Measurements from ENCODE around the gene PSMD4. TPM values are rescaled to one million over a fixed set of nuclear protein-coding genes. Genes with fewer than 3 reads are reported as not detected.

PSMD4 gene
- polyA plus RNA-seq, 1 donor, result 118 TPM

DNA sequence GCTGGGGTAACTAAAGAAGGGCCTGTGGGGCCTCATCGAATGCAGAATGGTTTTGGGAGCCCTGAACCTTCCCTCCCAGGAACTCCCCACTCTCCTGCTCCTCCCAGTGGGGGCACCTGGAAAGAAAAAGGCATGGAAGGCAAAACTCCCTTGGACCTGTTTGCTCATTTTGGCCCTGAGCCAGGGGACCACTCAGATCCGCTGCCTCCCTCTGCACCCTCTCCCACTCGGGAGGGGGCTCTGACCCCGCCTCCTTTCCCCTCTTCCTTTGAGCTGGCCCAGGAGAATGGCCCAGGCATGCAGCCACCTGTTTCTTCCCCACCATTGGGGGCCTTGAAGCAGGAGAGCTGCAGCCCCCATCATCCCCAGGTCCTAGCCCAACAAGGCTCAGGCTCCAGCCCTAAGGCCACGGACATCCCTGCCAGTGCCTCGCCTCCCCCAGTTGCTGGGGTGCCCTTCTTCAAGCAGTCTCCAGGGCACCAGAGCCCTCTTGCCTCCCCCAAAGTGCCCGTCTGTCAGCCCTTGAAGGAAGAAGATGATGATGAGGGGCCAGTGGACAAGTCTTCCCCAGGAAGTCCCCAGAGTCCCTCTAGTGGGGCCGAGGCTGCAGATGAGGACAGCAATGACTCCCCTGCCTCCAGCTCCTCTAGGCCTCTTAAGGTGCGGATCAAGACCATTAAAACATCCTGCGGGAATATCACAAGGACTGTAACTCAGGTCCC, 32.2 kb downstream of the PSMD4 start:
- no peaks in the 10 kb centered on the region for H3K9me3 ChIP-seq (ENCODE audit: control insufficient read depth, low read depth, low read length)
- H3K4me1 ChIP-seq (ENCODE audit: control insufficient read depth, insufficient read depth, low read length), result peaks cover 6% of the 10 kb centered on the region
- no CpG with 5 or more reads among the region's 10 CpGs for WGBS (ENCODE audit: insufficient coverage, low lambda C conversion rate)
- DNase-seq, result no peak
- H3K27ac ChIP-seq (ENCODE audit: low read length), result no peak overlapping the region
- H3K27me3 ChIP-seq (ENCODE audit: control insufficient read depth, insufficient read depth, low read length), result no peaks in the 10 kb centered on the region
- peaks cover 63% of the 10 kb centered on the region for H3K36me3 ChIP-seq (ENCODE audit: control insufficient read depth, insufficient read depth, low read length)
- H3K4me3 ChIP-seq (ENCODE audit: low read length), result no peak overlapping the region

DNA sequence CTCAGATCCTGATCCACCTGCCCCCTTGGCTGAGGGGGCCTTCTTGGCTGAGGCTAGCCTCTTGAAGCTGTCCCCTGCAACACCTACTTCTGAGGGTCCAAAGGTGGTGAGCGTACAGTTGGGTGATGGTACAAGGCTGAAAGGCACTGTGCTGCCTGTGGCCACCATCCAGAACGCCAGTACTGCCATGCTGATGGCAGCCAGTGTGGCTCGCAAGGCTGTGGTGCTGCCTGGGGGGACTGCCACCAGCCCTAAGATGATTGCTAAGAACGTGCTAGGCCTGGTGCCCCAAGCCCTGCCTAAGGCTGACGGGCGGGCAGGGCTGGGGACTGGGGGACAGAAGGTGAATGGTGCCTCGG, 32.8 kb downstream of the PSMD4 start:
- H3K27ac ChIP-seq (ENCODE audit: low read length), result no peak overlapping the region
- H3K4me1 ChIP-seq (ENCODE audit: control insufficient read depth, insufficient read depth, low read length), result peaks cover 6% of the 10 kb centered on the region
- peaks cover 68% of the 10 kb centered on the region for H3K36me3 ChIP-seq (ENCODE audit: control insufficient read depth, insufficient read depth, low read length)
- H3K9me3 ChIP-seq (ENCODE audit: control insufficient read depth, low read depth, low read length), result no peaks in the 10 kb centered on the region
- H3K27me3 ChIP-seq (ENCODE audit: control insufficient read depth, insufficient read depth, low read length), result no peaks in the 10 kb centered on the region
- DNase-seq, result no peak
- WGBS (ENCODE audit: insufficient coverage, low lambda C conversion rate), result no CpG with 5 or more reads among the region's 7 CpGs
- no peak overlapping the region for H3K4me3 ChIP-seq (ENCODE audit: low read length)

DNA sequence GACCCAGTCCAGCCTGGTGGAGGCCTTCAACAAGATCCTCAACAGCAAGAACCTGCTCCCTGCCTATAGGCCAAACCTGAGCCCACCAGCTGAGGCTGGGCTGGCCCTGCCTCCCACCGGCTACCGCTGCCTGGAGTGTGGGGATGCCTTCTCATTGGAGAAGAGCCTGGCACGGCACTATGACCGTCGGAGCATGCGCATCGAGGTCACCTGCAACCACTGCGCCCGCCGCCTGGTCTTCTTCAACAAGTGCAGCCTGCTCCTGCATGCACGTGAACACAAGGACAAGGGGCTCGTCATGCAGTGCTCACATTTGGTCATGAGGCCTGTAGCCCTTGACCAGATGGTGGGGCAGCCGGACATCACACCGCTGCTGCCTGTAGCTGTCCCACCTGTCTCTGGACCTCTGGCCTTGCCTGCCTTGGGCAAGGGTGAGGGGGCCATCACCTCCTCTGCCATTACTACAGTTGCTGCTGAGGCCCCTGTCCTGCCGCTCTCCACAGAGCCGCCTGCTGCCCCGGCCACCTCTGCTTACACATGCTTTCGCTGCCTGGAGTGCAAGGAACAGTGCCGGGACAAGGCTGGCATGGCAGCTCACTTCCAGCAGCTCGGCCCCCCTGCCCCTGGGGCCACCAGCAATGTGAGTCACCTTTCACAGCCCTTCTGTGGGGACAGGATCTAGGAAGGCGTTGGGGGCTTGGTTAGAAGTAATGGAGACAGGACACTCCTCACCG, 33.4 kb downstream of the PSMD4 start:
- no peak for DNase-seq
- H3K4me1 ChIP-seq (ENCODE audit: control insufficient read depth, insufficient read depth, low read length), result peaks cover 6% of the 10 kb centered on the region
- H3K9me3 ChIP-seq (ENCODE audit: control insufficient read depth, low read depth, low read length), result no peaks in the 10 kb centered on the region
- WGBS (ENCODE audit: insufficient coverage, low lambda C conversion rate), result no CpG with 5 or more reads among the region's 22 CpGs
- no peaks in the 10 kb centered on the region for H3K27me3 ChIP-seq (ENCODE audit: control insufficient read depth, insufficient read depth, low read length)
- H3K36me3 ChIP-seq (ENCODE audit: control insufficient read depth, insufficient read depth, low read length), result peaks cover 74% of the 10 kb centered on the region
- H3K4me3 ChIP-seq (ENCODE audit: low read length), result no peak overlapping the region
- H3K27ac ChIP-seq (ENCODE audit: low read length), result no peak overlapping the region

DNA sequence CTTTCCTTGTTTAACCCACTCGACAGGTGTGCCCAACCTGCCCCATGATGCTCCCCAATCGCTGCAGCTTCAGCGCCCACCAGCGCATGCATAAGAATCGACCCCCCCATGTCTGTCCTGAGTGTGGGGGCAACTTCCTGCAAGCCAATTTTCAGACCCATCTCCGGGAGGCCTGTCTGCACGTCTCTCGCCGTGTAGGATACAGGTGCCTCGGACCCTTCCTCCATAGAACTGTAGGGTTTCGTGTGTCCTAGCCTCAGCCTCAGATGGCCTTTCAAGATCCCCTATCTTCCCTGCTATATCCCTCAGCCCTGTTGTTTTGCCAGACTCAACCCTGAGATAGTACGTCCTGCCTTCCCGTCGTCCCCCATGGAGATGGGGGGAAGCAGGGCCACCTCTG, 34.0 kb downstream of the PSMD4 start:
- Histone ChIP-seq H3K27me3 (ENCODE audit: control insufficient read depth, insufficient read depth, low read length) (no peaks in the 10 kb centered on the region), H3K9me3 (ENCODE audit: control insufficient read depth, low read depth, low read length) (no peaks in the 10 kb centered on the region), H3K27ac (ENCODE audit: low read length) (no peak overlapping the region), H3K36me3 (ENCODE audit: control insufficient read depth, insufficient read depth, low read length) (peaks cover 80% of the 10 kb centered on the region), H3K4me3 (ENCODE audit: low read length) (no peak overlapping the region), H3K4me1 (ENCODE audit: control insufficient read depth, insufficient read depth, low read length) (peaks cover 6% of the 10 kb centered on the region)
- WGBS (ENCODE audit: insufficient coverage, low lambda C conversion rate), result no CpG with 5 or more reads among the region's 14 CpGs
- no peak for DNase-seq

DNA sequence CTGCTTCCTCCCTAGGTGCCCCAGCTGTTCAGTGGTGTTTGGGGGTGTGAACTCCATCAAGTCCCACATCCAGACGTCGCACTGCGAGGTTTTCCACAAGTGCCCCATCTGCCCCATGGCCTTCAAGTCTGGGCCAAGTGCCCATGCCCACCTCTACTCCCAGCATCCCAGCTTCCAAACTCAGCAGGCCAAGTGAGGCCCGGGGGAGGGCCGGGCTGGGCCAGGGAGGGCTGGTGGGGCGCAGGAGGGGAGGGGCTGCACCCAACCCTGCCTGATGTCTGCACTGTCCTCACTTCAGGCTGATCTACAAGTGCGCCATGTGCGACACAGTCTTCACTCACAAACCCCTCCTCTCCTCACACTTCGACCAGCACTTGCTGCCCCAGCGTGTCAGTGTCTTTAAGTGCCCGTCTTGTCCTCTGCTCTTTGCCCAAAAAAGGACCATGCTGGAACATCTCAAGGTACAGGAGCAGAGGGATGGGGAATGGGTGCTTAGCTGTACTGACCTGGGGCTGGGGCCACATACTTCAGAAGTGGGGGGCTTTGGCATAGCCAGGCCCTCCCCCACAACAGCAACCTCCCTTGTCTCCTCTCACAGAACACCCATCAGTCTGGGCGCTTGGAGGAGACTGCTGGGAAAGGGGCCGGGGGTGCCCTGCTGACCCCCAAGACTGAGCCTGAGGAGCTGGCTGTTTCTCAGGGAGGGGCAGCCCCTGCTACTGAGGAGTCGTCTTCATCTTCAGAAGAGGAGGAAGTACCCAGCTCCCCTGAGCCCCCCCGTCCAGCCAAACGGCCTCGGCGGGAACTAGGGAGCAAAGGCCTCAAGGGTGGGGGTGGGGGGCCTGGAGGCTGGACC, 34.8 kb downstream of the PSMD4 start:
- Histone ChIP-seq H3K4me3 (ENCODE audit: low read length) (no peak overlapping the region), H3K27ac (ENCODE audit: low read length) (no peak overlapping the region), H3K27me3 (ENCODE audit: control insufficient read depth, insufficient read depth, low read length) (no peaks in the 10 kb centered on the region), H3K9me3 (ENCODE audit: control insufficient read depth, low read depth, low read length) (no peaks in the 10 kb centered on the region), H3K4me1 (ENCODE audit: control insufficient read depth, insufficient read depth, low read length) (no peaks in the 10 kb centered on the region), H3K36me3 (ENCODE audit: control insufficient read depth, insufficient read depth, low read length) (peaks cover 88% of the 10 kb centered on the region)
- no CpG with 5 or more reads among the region's 18 CpGs for WGBS (ENCODE audit: insufficient coverage, low lambda C conversion rate)
- no peak for DNase-seq

DNA sequence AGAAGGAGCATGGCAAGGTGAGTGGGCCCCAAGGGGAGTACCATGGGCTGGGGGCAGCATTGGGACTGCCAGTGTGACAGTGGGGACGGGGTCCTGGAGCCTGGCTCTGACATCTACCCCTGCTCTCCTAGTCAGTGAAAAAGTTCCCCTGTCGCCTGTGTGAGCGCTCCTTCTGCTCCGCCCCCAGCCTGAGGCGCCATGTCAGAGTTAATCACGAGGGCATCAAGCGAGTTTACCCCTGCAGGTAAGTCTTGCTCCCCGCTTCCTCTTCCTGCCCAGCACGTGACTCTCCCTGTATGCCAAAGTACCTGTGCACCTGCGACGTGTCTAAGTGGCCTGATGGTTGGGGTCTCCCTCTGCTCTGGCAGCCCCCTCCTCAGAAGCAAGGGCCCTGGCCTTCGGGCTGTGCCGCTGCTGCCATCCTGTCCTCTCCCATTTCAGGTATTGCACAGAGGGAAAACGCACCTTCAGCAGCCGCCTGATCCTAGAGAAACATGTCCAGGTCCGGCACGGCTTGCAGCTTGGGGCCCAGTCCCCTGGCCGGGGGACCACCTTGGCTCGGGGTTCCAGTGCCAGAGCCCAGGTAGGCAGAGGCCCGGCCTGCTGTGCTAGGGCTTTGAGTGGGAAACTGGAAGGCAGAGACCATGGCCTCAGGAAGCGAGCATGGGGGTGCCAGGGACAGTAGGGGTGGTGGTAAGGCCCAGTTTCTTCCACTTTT, 35.6 kb downstream of the PSMD4 start:
- peaks cover 91% of the 10 kb centered on the region for H3K36me3 ChIP-seq (ENCODE audit: control insufficient read depth, insufficient read depth, low read length)

DNA sequence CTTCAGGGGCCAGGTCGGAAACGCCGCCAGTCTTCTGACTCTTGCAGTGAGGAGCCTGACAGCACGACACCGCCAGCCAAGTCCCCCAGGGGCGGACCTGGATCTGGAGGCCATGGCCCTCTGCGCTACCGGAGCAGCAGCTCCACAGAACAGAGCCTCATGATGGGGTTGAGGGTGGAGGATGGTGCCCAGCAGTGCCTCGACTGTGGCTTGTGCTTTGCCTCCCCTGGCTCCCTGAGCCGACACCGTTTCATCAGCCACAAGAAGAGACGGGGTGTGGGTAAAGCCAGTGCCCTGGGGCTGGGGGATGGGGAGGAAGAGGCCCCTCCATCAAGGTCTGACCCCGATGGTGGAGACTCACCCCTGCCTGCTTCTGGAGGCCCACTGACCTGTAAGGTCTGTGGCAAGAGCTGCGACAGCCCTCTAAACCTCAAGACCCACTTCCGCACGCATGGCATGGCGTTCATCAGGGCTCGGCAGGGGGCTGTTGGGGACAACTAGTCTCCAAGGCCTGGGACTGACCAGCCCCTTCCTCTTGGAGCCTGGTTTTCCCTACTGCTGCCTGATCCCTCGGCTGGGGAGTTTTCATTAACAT, 36.3 kb downstream of the PSMD4 start:
- Histone ChIP-seq H3K27me3 (ENCODE audit: control insufficient read depth, insufficient read depth, low read length) (no peaks in the 10 kb centered on the region), H3K27ac (ENCODE audit: low read length) (no peak overlapping the region), H3K4me3 (ENCODE audit: low read length) (no peak overlapping the region), H3K36me3 (ENCODE audit: control insufficient read depth, insufficient read depth, low read length) (peaks cover 95% of the 10 kb centered on the region), H3K9me3 (ENCODE audit: control insufficient read depth, low read depth, low read length) (no peaks in the 10 kb centered on the region), H3K4me1 (ENCODE audit: control insufficient read depth, insufficient read depth, low read length) (no peaks in the 10 kb centered on the region)
- WGBS (ENCODE audit: insufficient coverage, low lambda C conversion rate), result no CpG with 5 or more reads among the region's 19 CpGs
- DNase-seq, result no peak

More for the DNA sequence above, 35.6 kb downstream of the PSMD4 start:
- no peaks in the 10 kb centered on the region for H3K4me1 ChIP-seq (ENCODE audit: control insufficient read depth, insufficient read depth, low read length)
- H3K4me3 ChIP-seq (ENCODE audit: low read length), result no peak overlapping the region
- no CpG with 5 or more reads among the region's 21 CpGs for WGBS (ENCODE audit: insufficient coverage, low lambda C conversion rate)
- no peaks in the 10 kb centered on the region for H3K9me3 ChIP-seq (ENCODE audit: control insufficient read depth, low read depth, low read length)
- no peaks in the 10 kb centered on the region for H3K27me3 ChIP-seq (ENCODE audit: control insufficient read depth, insufficient read depth, low read length)
- DNase-seq, result no peak
- H3K27ac ChIP-seq (ENCODE audit: low read length), result no peak overlapping the region

DNA sequence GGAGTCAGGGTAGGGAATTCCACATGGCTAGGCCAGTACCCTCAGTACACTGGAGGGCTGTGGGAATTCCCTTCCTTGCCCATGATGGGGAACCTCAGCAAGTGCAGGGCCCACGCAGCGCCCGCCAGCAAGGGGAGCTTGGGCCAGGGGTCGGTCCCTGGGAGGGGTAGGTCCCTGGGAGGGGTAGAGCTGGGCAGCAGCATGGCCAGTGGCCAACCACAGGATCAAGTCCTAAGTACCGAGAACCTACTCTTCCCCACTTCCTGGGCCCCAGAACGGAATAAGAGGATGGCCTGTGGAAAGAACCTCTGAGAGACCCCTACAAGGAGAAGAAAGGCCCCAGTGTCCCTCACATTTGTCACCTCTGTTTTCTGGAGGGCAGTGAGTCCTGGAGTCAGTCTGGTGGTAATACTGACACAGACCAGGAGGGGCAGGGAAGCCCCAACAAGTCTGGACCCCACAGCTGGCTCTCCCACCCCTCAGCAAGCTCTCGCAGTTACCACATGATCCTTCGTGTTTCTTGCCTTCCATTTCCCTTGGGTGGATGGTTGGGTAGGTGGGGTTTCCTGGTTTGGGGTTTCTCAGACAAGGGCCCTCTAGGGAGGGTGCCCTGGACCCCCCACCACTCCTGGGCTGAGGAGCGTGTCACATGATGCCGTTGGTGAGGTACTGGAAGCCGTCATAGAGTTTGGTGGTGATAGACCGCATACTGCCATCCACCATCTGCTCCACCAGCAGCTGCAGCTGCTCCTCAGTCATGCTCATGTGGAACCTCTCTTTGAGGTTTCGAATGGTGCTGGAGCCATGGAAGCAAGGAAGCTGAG, 37.9 kb downstream of the PSMD4 start:
- Histone ChIP-seq H3K27me3 (ENCODE audit: control insufficient read depth, insufficient read depth, low read length) (no peaks in the 10 kb centered on the region), H3K4me1 (ENCODE audit: control insufficient read depth, insufficient read depth, low read length) (no peaks in the 10 kb centered on the region), H3K27ac (ENCODE audit: low read length) (no peak overlapping the region), H3K36me3 (ENCODE audit: control insufficient read depth, insufficient read depth, low read length) (peaks cover 90% of the 10 kb centered on the region), H3K9me3 (ENCODE audit: control insufficient read depth, low read depth, low read length) (no peaks in the 10 kb centered on the region), H3K4me3 (ENCODE audit: low read length) (no peak overlapping the region)
- DNase-seq, result no peak
- WGBS (ENCODE audit: insufficient coverage, low lambda C conversion rate), result no CpG with 5 or more reads among the region's 13 CpGs

DNA sequence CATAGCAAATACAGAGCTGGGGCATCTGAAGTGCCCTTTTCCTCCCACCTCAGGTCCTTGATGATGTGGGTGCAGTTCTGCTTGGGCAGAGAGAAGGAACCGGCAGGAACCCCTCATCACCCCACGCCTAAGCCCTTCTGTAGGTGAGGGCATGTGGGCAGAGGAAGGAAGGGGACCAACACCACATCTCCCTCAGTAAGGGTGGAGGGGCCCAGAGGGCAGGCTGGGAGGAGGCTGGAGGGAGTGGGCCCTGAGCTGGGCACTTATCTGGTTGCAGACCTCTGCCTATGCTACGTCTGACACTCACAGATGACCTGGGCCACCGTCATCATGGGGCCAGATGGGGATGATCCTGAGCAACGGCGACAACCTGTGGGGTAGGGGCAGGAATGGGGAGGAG, 38.6 kb downstream of the PSMD4 start:
- Histone ChIP-seq H3K4me3 (ENCODE audit: low read length) (no peak overlapping the region), H3K4me1 (ENCODE audit: control insufficient read depth, insufficient read depth, low read length) (no peaks in the 10 kb centered on the region), H3K36me3 (ENCODE audit: control insufficient read depth, insufficient read depth, low read length) (peaks cover 90% of the 10 kb centered on the region), H3K9me3 (ENCODE audit: control insufficient read depth, low read depth, low read length) (no peaks in the 10 kb centered on the region), H3K27me3 (ENCODE audit: control insufficient read depth, insufficient read depth, low read length) (no peaks in the 10 kb centered on the region), H3K27ac (ENCODE audit: low read length) (no peak overlapping the region)
- DNase-seq, result no peak
- no CpG with 5 or more reads among the region's 6 CpGs for WGBS (ENCODE audit: insufficient coverage, low lambda C conversion rate)
